Measurements from ENCODE around the gene CTU2. TPM values are rescaled to one million over a fixed set of nuclear protein-coding genes. Genes with fewer than 3 reads are reported as not detected.
A peak's percentile ranks its signal among the peaks of the same experiment; 100 is the strongest.

CTU2 gene
- total and polyA plus RNA-seq, 10 of the 15 experiments (the other 5 are each of a cell fraction or from before 2014, with no cell fraction given) = 0.32 to 44.5 (median 18.2) TPM

- no peak for TF ChIP-seq MYB (IDR thresholded peaks at IDR 0.05; ENCODE audit: borderline replicate concordance, low read depth, low read length)
- TF ChIP-seq FOXK2 (IDR thresholded peaks at IDR 0.05) = no peak
- peak; percentile 64 for TF ChIP-seq NKRF (conservative IDR thresholded peaks at IDR 0.05)
- no peak for TF ChIP-seq WRNIP1 (IDR thresholded peaks at IDR 0.05; ENCODE audit: borderline replicate concordance, low read depth, low read length)
- no peak for TF ChIP-seq ATF2 (IDR thresholded peaks at IDR 0.05; ENCODE audit: low read length)
- TF ChIP-seq CUX1 (IDR thresholded peaks at IDR 0.05; ENCODE audit: insufficient replicate concordance, low read depth, low read length) = no peak
- no peak for TF ChIP-seq HCFC1 (IDR thresholded peaks at IDR 0.05; ENCODE audit: low read length)
- TF ChIP-seq NRF1 (conservative IDR thresholded peaks at IDR 0.05; ENCODE audit: low read depth, low read length) = no peak
- peak in 1 of 2 experiments; percentile 86; a peak in 1 of 3 replicates for TF ChIP-seq EGR1 (IDR thresholded peaks at IDR 0.05; ENCODE audit: borderline replicate concordance in 1 of 2, low read depth in 2 of 2, low read length in 2 of 2)
- TF ChIP-seq HDAC2 (IDR thresholded peaks at IDR 0.05) = no peak
- TF ChIP-seq IKZF2 (IDR thresholded peaks at IDR 0.05) = peak; percentile 76 to 81
- TF ChIP-seq E2F4 (IDR thresholded peaks at IDR 0.05; ENCODE audit: low read depth, low read length) = no peak
- TF ChIP-seq NFXL1 (IDR thresholded peaks at IDR 0.05; ENCODE audit: borderline replicate concordance) = no peak
- TF ChIP-seq TCF3 (IDR thresholded peaks at IDR 0.05; ENCODE audit: borderline replicate concordance, insufficient read depth, low read depth, low read length) = peak; percentile 30; the same call in 1 of the 2 replicates
- 0 out of 2 replicates have a peak, but pooled peaks have one; percentile 25 for TF ChIP-seq POLR2AphosphoS5 (IDR thresholded peaks at IDR 0.05; ENCODE audit: low read length)
- no peak for TF ChIP-seq BCLAF1 (IDR thresholded peaks at IDR 0.05)
These were observed 5.4 kb upstream of the CTU2 start (continued) for GRCh38 chr16:88700636-88701482.

All from GM12878 (cell line).